ENCODE measurements around the gene DGKD.

The DGKD gene

DNA sequence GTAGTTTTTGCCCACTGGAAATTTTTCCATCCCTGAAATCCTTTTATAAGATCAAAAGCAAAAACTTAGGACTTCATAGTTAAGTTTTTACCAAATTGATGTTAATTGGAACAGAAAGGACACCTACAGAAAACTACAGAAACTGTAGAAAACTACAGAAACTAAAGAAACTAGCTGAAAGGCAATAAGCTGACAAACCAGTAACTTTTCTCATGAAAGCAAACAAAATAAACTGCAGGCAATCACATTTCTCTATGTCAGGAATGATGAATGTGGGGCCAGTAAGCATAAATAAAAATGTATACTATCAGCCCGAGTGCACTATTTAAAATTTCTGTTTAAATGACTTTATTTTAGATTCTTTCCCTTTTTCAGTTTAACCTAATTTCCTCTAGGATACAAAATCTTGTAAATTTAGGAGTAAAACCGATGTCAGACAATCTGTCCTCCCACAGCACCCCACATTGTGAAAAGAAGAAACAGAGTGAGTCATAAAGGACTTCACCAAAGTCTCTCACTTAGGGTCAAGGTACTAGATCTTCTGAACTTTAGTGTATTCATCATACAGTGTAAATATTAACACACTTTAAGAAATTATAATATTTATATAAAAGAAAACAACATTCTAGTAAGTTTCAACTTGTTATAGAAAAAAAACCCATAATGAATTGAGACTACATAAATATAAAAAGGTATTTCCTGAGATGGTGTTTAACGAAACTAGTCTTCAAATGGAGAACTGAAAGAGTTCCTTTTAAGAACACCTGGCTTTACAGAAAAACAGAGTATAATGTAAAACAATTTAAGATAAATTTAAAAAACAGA is 165.7 kb downstream of the DGKD start:
- no peak for DNase-seq

Measured in NCI-H2081 (cell line).